GM19452 (cell line): ENCODE results near the gene PPIL3.
"Not testable (repeated sequence)": the region's sequence is repeated elsewhere in the genome, so short reads cannot be mapped to it uniquely, and the experiment has no call there.

ENCODE experiments used
- ATAC-seq: cut with Tn5 transposase; IDR thresholded peaks from one replicate; pipeline ENCODE4 v1.9.1; 2021; ENCODE audit not compliant: unreplicated experiment

The PPIL3 gene

DNA sequence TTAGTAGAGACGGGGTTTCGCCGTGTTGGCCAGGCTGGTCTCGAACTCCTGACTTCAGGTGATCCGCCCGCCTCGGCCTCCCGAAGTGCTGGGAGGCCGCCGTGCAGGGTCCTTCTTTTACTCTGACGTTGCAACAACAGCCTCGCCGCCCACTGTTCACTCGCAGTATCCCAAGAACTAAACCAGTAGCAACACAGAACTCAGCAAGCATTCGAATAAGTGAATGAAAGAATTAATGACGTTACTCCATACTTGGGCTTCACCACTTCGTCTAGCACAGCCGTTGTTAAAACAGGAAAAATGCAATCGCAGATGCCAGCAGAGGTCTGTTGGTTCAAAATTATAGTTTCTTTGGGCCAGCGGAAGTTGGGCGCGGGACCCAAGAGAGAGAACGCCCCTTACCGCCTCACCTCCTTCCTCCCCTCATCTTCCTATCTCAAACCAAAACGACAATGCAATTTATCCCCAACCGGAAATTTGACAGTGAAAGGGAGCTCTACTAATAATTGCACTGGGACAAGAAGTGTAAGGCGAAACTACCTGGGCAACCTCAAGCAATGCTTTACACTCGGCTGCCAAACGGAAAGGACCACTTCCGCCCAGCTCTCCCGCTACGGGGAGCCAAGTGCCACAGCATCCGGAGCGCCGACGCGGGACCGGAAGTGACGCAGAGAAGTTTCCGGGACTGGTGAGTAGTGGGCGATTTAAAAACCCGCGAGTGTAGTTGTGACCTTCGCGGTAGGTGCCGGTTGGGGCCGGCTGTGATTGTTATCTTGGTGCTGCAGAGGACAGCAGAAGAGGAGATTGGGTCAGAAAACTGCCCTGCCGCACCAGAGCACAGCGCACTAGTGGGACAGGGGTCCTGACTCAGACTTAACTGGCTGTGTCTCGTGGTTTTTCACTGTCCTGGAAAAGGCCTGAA, at the start of gene PPIL3, which contains the start of gene NIF3L1:
PPIL3 (minus strand) TSS at position 374 of the 922 bp plus-strand sequence. CDS start 1,462 bp downstream, outside the sequence.
NIF3L1 (plus strand) TSS at position 668 of the 922 bp plus-strand sequence. CDS start 2,573 bp downstream, outside the sequence.
- ATAC-seq: peak; percentile 90

GRCh38 chr2:200930947-200931626, 42.2 kb upstream of the PPIL3 start:
- ATAC-seq: no peak

DNA sequence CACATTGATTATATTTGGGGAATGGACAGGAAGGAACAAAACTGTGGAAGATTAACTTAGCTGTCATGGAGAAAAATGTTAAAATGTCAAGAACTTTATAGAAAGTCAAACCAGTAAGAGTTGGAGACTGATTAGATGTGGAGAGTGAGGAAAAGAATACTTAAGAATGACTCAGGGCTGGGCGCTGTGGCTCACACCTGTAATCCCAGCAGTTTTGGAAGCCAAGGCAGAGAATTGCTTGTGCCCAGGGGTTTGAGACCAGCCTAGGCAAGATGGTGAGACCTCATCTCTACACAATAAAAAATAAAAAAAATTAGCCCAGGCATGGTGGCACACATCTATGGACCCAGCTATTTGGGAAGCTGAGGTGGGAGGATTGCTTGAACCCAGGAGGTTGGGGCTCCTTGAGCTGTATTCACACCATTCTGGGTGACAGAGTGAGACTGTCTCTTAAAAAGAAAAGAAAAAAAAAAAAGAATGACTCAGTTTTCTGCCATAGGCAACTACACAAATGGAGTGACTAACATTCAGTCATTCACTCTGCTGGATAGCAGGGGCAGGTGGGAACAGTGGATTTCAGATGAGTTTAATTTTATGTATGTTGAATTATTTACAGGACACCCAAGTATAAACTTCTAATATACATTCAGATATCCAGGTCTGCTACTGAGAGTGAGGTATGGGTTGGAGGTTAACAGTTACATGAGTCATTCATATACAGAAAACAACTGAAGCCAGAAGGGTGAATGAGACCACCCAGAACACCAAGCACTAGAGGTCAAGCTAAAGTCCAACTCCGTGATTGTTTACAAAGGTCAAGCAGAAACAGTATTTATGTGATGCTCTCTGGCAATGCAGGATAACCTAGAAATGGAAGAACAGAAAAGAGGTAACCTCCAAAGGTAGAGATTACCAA, 40.7 kb upstream of the PPIL3 start:
- no peak for ATAC-seq

GRCh38 chr2:200922439-200922838, 33.6 kb upstream of the PPIL3 start:
- no peak for ATAC-seq

GRCh38 chr2:200913654-200914053, 24.8 kb upstream of the PPIL3 start:
- ATAC-seq: no peak

DNA sequence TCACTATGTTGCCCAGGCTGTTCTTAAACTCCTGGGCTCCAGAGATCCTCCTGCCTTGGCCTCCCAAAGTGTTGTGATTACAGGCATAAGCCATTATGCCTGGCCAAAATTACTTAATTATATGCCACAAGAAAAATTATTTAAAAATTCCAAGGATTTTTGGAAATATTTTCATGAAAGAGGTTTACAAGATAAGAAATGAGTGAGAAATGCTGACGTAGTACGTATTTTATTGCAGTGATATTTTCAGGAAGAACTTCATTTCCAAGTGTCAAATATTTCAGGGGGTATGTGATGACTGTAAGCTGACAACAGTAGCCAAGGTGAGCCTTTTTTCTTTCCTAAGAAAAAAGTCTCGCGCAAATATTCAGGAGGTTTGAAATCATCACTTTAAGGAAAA, 21.1 kb upstream of the PPIL3 start:
- ATAC-seq: no peak

- ATAC-seq: peak; percentile 43
Measured at GRCh38 chr2:200905618-200906296, 16.9 kb upstream of the PPIL3 start.

- ATAC-seq: peak; percentile 98
Measured at GRCh38 chr2:200901459-200902072, 12.7 kb upstream of the PPIL3 start.

DNA sequence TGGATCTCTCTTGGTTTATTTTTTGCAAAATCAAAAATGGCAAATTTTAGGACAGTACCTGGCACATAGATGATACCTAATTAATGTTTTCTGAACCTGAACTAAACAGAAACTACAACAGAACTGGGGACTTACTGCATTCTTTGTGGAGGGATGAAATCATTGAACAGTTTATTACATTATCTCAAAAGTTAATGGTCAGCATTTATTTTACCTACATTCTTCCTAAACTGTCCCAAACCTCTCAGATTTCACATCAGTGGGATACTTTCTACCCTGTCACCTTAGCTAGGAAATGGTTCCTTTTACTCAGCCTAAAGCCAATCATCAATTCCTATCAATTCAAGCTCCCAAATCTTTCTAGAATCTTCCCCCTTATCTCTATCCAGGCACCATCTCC, 10.6 kb upstream of the PPIL3 start:
- ATAC-seq: no peak

GRCh38 chr2:200881715-200882249, 7.1 kb downstream of the PPIL3 start:
- ATAC-seq: not testable (repeated sequence)

- ATAC-seq: no peak
Measured at GRCh38 chr2:200878289-200878880, 10.5 kb downstream of the PPIL3 start.

DNA sequence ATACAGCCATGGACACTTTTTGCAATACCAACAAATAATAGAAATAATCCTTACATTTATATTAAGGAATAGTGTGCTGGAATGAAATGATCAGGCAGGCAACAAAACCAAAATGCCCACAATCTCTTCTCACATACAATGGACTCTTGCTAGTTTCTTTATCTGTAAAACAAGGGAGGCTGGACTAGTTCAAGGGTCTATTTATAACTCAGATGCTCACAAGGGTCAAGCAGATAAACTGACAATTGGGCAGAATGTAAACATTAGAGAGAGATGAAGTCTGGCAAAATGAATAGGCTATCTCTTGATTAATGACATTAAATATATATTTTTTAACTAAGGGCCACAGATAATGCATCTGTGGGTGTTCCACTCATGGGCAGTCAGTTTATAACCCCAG, 11.4 kb downstream of the PPIL3 start:
- no peak for ATAC-seq

DNA sequence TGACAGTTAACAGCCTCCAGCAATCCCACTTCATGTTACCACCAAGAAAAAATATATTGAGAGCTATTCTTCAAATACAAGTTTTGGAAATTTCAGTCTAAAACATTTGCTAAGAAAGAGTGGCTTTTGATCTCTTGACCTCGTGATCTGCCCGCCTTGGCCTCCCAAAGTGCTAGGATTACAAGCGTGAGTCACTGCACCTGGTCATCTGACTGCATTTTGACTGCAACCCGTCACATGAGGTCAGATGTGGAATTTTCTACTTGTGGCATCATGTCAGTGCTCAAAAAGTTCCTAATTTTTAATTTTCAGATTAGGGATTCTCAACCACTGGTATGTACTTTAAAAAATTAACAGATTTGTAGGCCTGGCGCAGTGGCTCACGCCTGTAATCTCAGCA, 15.3 kb downstream of the PPIL3 start:
- no peak for ATAC-seq

DNA sequence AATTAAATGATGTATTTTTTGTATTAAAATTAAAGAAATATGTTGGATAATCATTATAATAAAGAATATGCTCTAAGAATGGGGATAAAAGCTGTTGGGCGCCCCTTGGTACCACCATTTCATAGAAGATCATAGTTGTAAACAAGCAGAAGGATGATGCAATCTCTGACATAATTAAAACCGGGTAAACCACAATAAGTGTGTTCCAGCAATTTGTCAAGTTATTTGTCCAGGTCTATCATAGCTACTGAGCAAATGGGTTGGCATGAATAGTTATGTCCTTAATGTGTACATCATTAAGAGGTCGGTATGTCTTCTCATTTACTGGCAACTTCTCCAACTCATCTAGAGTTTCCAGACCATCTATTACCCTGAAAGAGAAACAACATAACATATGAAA, 17.7 kb downstream of the PPIL3 start:
- no peak for ATAC-seq

GRCh38 chr2:200869014-200869413, 19.9 kb downstream of the PPIL3 start:
- ATAC-seq: no peak

GRCh38 chr2:200864176-200865034, 24.5 kb downstream of the PPIL3 start, which contains the start of gene CLK1:
TSS of gene CLK1 (minus strand) at chr2:200864658. CDS start at chr2:200861862, 2,796 bp downstream.
- ATAC-seq: peak; percentile 85

DNA sequence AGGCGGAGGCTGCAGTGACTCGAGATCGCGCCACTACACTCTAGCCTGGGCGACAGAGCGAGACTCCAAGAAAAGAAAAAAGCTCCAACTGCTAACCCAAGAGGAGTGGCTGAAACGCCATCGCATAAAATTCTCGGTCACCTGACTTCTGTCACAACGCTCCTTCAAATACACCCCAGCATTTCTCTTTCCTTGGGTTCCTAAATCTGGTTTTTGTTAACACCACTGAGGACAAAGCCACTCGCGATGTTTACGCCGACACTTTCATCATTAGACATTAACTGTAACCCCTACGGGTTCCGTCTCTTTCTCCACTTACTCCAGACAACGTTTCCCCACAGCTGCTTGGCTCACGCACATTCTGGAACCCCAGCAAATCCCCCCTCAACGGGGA, 25.1 kb downstream of the PPIL3 start:
- ATAC-seq: peak; percentile 6

- ATAC-seq: no peak
Measured at GRCh38 chr2:200862532-200863000, 26.3 kb downstream of the PPIL3 start.
